Measurements from ENCODE around the gene SAP30BP. TPM values are rescaled to one million over a fixed set of nuclear protein-coding genes. Genes with fewer than 3 reads are reported as not detected.

SAP30BP gene
- total and polyA plus RNA-seq, 10 of the 15 experiments (the other 5 are each of a cell fraction or from before 2014, with no cell fraction given), result 57.9 to 166 (median 94.5) TPM

- H3K4me2 ChIP-seq (ENCODE audit: control insufficient read depth, insufficient read depth), result no peak overlapping the region
- no peaks in the 10 kb centered on the region for H3K4me1 ChIP-seq (ENCODE audit: control insufficient read depth, insufficient read depth, low read length)
- no peak overlapping the region for H3K9ac ChIP-seq (ENCODE audit: control insufficient read depth, insufficient read depth, low read length)
- no peak for DNase-seq (ENCODE audit: low read depth, low spot score)
- intact Hi-C loops (cut with micrococcal nuclease; ENCODE audit: unreplicated experiment) (no loop called here), in situ Hi-C loops (cut with MboI) (no loop called here)
- no peaks in the 10 kb centered on the region for H4K20me1 ChIP-seq (ENCODE audit: control insufficient read depth, insufficient read depth)
- WGBS (ENCODE audit: insufficient coverage, insufficient replicate concordance, low lambda C conversion rate, missing lambda C conversion rate), result 53% methylated on average over 2 of the region's 2 CpGs
- ChIA-PET CTCF (interaction anchor here (0.8 to 1.5 kb wide), 5 partner anchors 16 to 90 kb away, joined by 3 to 7 read pairs (median 3); partner anchors contain the start of gene SMIM5), RAD21 (ENCODE audit: unreplicated experiment) (interaction anchor here (2.7 kb wide), 1 partner anchor 86 kb away, joined by 6 read pairs; the partner anchor contains the start of gene SMIM5), POLR2A (no interaction called here), SMC1A (ENCODE audit: uncharacterized antibody, unreplicated experiment) (no interaction called here)
- H3K36me3 ChIP-seq (ENCODE audit: control insufficient read depth in 2 of 2, insufficient read depth in 2 of 2, low read length in 1 of 2), result no peaks in the 10 kb centered on the region
- no TSS peak for BruUV-seq (replicated peaks)
- H3K27me3 ChIP-seq (replicated peaks in 1 of 2; ENCODE audit: control insufficient read depth in 2 of 2, insufficient read depth in 2 of 2, low read length in 1 of 2), result peaks cover 0 to 1% of the 10 kb centered on the region in 2 experiments; a peak in 2 of 4 replicates
- H3K4me3 ChIP-seq, result no peak overlapping the region
- no peak for FAIRE-seq
- ATAC-seq, result no peak
- H3K9me3 ChIP-seq (replicated peaks; ENCODE audit: control insufficient read depth, insufficient read depth, low read length), result no peaks in the 10 kb centered on the region
- no peak overlapping the region for H2AFZ ChIP-seq (ENCODE audit: control insufficient read depth, low read depth, low read length)
- TF ChIP-seq ZNF384 (IDR thresholded peaks at IDR 0.05; ENCODE audit: borderline replicate concordance, low read depth, low read length) (no peak), BRCA1 (IDR thresholded peaks at IDR 0.05; ENCODE audit: low read depth, low read length) (no peak), ATF2 (IDR thresholded peaks at IDR 0.05; ENCODE audit: low read length) (no peak), HDGF (IDR thresholded peaks at IDR 0.05) (no peak), IRF3 (IDR thresholded peaks at IDR 0.05) (no peak), STAT1 (conservative IDR thresholded peaks at IDR 0.05) (no peak), ZNF24 (IDR thresholded peaks at IDR 0.05) (no peak), E2F4 (IDR thresholded peaks at IDR 0.05; ENCODE audit: low read depth, low read length) (no peak), POU2F2 (IDR thresholded peaks at IDR 0.05; ENCODE audit: borderline replicate concordance, low read depth, low read length) (no peak), IKZF1 (conservative IDR thresholded peaks at IDR 0.05) (no peak), MEF2B (IDR thresholded peaks at IDR 0.05; ENCODE audit: partially characterized antibody, poor library complexity, severe bottlenecking) (no peak), ELK1 (IDR thresholded peaks at IDR 0.05; ENCODE audit: low read depth, low read length) (no peak), IKZF2 (IDR thresholded peaks at IDR 0.05) (no peak), ZBTB40 (IDR thresholded peaks at IDR 0.05; ENCODE audit: borderline replicate concordance) (no peak)
- H3K27ac ChIP-seq (ENCODE audit: control insufficient read depth, insufficient read depth), result no peak overlapping the region
- H3K79me2 ChIP-seq (ENCODE audit: control insufficient read depth, insufficient read depth, low read length), result no peaks in the 10 kb centered on the region
Observed at GRCh38 chr17:75719732-75720131, 52.6 kb downstream of the SAP30BP start.
